ENCODE measurements around the gene DNAJA3. TPM values are rescaled to one million over a fixed set of nuclear protein-coding genes. Genes with fewer than 3 reads are reported as not detected.

DNAJA3 gene
- total and polyA plus RNA-seq, 9 of the 15 experiments (the other 6 are each of a cell fraction or from before 2014, with no cell fraction given): 8.1 to 105 (median 79.0) TPM

DNA sequence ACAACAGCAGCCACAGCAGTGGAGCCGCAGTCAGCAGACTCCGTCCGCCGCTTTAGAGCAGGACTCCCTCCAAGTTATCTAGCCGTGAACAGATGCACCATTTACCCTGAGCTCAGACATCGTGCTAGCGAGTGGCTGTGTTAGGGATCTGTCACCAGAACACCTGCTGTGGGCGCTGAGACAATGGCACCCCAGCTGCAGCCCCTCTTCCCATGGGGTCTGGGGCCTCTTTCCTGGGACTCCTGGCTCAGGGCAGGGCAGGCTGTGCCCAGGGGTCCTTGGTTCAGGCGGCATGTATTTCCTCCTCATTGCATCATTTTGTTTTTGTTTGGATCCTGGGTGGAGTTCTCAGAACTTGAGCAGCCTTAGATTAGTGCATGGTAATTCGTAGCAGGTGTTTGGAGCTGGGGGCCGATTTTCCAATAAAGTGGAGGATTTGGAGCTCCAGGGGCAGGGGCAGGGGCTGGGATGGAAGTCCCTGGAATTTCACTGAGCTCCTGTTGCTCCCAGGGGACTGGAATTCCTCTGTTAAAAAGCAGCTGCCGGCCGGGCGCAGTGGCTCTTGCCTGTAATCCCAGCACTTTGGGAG lies 25.4 kb downstream of the DNAJA3 start (continued):
- no peak for TF ChIP-seq ZNF282 (CRISPR knock-in tag; IDR thresholded peaks at IDR 0.05)
- TF ChIP-seq PTTG1 (tag; IDR thresholded peaks at IDR 0.05; ENCODE audit: low read depth): peak; percentile 56
- peak; percentile 91 for TF ChIP-seq CEBPG (CRISPR knock-in tag; IDR thresholded peaks at IDR 0.05)
- TF ChIP-seq CEBPG (tag; conservative IDR thresholded peaks at IDR 0.05 in 1 of 2, IDR thresholded peaks at IDR 0.05 in 1 of 2): peak; percentile 65 to 96
- TF ChIP-seq BCL6 (CRISPR knock-in tag; IDR thresholded peaks at IDR 0.05): peak; percentile 74; the same call in 1 of the 2 replicates
- TF ChIP-seq NR2C2 (CRISPR knock-in tag; IDR thresholded peaks at IDR 0.05): no peak
- peak; percentile 69; the same call in 1 of the 2 replicates for TF ChIP-seq NR2C2 (tag; IDR thresholded peaks at IDR 0.05)
- no peak for TF ChIP-seq FIP1L1 (IDR thresholded peaks at IDR 0.05; ENCODE audit: low read depth, low read length, poor library complexity, severe bottlenecking)
- TF ChIP-seq, protein P1, sequence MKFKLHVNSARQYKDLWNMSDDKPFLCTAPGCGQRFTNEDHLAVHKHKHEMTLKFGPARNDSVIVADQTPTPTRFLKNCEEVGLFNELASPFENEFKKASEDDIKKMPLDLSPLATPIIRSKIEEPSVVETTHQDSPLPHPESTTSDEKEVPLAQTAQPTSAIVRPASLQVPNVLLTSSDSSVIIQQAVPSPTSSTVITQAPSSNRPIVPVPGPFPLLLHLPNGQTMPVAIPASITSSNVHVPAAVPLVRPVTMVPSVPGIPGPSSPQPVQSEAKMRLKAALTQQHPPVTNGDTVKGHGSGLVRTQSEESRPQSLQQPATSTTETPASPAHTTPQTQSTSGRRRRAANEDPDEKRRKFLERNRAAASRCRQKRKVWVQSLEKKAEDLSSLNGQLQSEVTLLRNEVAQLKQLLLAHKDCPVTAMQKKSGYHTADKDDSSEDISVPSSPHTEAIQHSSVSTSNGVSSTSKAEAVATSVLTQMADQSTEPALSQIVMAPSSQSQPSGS (CRISPR knock-in tag; IDR thresholded peaks at IDR 0.05): no peak
- TF ChIP-seq ETV1 (tag; conservative IDR thresholded peaks at IDR 0.05; ENCODE audit: low read depth): peak; percentile 49; the same call in 1 of the 2 replicates
- 0 out of 2 replicates have a peak, but pooled peaks have one; percentile 45 for TF ChIP-seq KLF1 (tag; IDR thresholded peaks at IDR 0.05)
- peak; percentile 51; the same call in 1 of the 2 replicates for TF ChIP-seq RBFOX2 (IDR thresholded peaks at IDR 0.05; ENCODE audit: low read depth, low read length)
- TF ChIP-seq ZNF830 (CRISPR knock-in tag; IDR thresholded peaks at IDR 0.05): peak; percentile 23; the same call in 1 of the 2 replicates
- peak; percentile 86 for TF ChIP-seq ZNF165 (CRISPR knock-in tag; IDR thresholded peaks at IDR 0.05; ENCODE audit: borderline replicate concordance)
- no peak for TF ChIP-seq SRF (CRISPR knock-in tag; IDR thresholded peaks at IDR 0.05)
- TF ChIP-seq MECOM (CRISPR knock-in tag; IDR thresholded peaks at IDR 0.05): peak; percentile 95
- TF ChIP-seq, protein P2, sequence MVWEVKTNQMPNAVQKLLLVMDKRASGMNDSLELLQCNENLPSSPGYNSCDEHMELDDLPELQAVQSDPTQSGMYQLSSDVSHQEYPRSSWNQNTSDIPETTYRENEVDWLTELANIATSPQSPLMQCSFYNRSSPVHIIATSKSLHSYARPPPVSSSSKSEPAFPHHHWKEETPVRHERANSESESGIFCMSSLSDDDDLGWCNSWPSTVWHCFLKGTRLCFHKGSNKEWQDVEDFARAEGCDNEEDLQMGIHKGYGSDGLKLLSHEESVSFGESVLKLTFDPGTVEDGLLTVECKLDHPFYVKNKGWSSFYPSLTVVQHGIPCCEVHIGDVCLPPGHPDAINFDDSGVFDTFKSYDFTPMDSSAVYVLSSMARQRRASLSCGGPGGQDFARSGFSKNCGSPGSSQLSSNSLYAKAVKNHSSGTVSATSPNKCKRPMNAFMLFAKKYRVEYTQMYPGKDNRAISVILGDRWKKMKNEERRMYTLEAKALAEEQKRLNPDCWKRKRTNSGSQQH (CRISPR knock-in tag; IDR thresholded peaks at IDR 0.05): 0 out of 2 replicates have a peak, but pooled peaks have one; percentile 33
- TF ChIP-seq ZNF134 (CRISPR knock-in tag; conservative IDR thresholded peaks at IDR 0.05): peak; percentile 41; the same call in 1 of the 2 replicates
- TF ChIP-seq HSF4 (CRISPR knock-in tag; IDR thresholded peaks at IDR 0.05; ENCODE audit: borderline replicate concordance): peak; percentile 95; the same call in 1 of the 2 replicates
- TF ChIP-seq TFAP4 (CRISPR knock-in tag; IDR thresholded peaks at IDR 0.05; ENCODE audit: borderline replicate concordance): no peak; the same call in 1 of the 2 replicates
- TF ChIP-seq, protein P3, sequence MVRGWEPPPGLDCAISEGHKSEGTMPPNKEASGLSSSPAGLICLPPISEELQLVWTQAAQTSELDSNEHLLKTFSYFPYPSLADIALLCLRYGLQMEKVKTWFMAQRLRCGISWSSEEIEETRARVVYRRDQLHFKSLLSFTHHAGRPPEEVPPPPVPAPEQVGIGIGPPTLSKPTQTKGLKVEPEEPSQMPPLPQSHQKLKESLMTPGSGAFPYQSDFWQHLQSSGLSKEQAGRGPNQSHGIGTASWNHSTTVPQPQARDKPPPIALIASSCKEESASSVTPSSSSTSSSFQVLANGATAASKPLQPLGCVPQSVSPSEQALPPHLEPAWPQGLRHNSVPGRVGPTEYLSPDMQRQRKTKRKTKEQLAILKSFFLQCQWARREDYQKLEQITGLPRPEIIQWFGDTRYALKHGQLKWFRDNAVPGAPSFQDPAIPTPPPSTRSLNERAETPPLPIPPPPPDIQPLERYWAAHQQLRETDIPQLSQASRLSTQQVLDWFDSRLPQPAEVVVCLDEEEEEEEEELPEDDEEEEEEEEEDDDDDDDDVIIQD (CRISPR knock-in tag; IDR thresholded peaks at IDR 0.05): peak; percentile 90
- TF ChIP-seq CBFA2T2 (conservative IDR thresholded peaks at IDR 0.05): no peak
- TF ChIP-seq ZNF668 (CRISPR knock-in tag; IDR thresholded peaks at IDR 0.05): peak; percentile 92
- no peak for TF ChIP-seq ZNF436 (CRISPR knock-in tag; IDR thresholded peaks at IDR 0.05)
